T-helper 9 cell (primary cell): ENCODE data around the gene KIF1B.
A peak's percentile ranks its signal among the peaks of the same experiment; 100 is the strongest.

Experiments
- DNase-seq: peaks from one replicate; pipeline ENCODE4 v3.0.0-alpha.2; 2020

Gene KIF1B

DNA sequence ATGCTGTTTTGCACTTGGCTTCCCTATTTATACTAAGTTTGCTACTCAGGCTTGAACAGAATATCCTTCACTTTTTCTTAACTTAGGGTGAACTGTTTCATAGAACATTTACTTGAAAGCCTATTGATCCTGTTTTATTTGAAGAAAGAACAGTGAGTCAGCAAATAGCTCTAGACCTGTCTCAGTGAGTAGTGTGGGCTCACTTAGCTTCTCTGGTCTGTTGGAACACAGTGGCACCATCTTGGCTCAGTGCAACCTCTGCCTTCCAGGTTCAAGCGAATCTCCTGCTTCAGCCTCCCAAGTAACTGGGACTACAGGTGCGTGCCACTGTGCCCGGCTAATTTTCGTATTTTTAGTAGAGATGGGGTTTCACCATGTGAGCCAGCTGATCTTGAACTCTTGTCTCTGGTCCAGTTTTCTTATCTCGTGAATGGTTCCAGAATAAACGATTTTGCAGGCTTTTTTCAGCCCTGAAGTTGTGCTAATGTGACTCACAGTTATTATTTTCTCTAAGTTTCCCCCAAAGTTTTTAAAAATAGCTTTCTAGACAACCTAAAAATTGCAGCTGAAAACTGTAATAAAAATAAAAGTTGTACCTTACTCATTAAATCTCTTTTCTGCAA, 76.8 kb downstream of the KIF1B start:
- no peak for DNase-seq

DNA sequence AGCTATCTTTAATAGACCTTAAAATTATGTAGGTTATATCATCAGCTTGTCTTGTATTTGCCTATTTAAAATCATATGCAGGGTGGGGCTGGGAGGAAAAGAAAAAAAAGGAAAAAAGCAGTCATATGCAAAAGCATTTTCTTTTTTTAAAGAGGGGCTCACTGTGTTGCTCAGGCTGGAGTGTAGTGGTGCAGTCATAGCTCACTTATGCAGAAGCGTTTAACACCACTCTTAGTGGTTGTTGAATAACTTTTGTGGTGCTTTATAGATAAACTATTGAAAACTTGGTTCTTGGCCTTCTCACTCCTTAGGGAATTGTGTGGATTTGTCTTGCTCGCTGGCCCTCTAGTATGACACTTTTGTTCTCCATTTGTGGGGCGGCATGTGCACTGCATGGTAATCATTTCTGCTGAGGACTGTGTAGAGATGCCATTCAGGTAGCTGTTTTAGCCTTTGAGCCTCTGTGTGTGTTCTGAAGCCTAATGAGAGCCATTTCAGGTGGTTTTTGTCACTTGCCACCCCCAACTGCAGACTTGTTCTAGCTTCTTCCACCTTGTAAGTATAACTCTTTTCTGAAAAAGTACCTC, 77.8 kb downstream of the KIF1B start:
- DNase-seq, result no peak

DNA sequence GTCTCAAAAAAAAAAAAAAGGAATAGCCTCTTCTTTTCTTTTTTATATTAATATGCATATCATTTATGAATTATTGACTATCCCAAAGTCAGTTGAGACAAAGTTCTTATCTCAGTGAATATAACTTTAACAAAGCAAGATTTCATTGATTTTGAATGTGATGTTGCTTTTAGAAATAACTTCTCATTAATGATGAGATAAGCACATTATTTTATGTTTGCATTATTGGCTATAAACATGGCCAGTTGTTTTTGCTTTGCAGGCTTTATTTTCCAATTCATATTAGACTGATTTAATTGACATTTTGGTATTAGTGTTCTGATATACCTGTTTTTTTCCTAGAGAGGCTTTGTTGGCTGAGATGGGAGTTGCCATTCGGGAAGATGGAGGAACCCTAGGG, 81.3 kb downstream of the KIF1B start:
- no peak for DNase-seq

DNA sequence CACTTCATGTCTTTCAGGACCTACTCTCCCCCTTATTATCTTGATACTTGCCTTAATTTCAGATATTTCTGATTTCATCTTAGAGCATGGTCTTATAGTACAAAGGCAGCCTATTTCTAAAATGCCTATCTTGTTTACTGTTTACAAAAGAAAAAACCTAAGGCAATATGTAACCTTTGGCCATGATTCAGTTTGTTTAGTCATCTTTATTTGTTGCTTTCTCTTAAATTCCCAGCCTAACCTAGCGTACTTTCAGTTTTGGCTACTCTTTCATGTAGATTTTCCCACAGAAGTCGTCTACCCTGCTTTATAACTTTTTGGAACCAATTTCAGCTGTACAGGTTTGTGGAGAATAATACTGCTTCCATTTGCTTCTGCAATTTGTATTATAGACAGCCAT, 81.8 kb downstream of the KIF1B start:
- no peak for DNase-seq

DNA sequence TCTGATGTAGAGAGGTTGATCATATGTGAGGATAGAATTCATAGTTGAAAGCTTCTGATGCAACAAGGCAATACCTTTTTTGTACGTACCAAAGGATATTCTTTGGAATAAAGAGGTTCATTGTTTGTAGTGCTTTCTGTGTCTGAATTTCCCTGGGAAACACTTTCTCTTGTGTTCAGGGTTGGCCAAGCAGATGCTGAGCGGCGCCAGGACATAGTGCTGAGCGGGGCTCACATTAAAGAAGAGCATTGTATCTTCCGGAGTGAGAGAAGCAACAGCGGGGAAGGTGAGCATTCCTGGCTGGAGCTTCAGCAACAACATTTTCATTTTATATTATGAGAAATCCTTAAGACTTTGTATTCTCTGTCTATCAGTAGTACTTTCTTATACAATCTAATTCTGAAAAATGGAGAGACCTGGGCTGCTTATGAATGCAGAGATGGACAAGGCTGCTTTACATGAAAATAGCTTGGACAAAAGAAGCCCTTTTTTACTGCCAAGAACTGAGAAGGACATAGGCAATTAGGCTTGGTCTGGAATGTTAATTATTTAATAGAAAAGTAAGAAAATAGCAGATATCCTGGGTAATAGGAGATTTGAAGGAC, 85.2 kb downstream of the KIF1B start:
- DNase-seq, result no peak

DNA sequence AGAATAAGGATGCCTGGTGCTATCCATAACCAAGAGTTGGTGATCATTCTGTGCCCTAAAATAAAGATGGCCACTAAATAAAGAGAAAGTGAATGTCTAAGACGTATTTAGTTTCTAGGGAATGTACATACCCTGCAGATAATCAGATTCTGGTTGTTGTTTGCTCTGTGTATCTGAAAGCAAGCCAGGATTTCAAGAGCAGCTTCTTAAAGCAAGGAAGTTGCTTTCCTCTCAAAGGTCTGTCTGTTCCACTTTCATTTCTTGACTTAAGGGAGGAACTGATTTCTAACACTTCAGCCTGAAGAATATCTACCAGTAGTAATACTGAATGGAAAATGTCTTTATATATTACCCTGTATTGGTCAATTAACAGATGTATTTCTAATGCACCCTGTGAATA, 88.8 kb downstream of the KIF1B start:
- DNase-seq, result no peak

DNA sequence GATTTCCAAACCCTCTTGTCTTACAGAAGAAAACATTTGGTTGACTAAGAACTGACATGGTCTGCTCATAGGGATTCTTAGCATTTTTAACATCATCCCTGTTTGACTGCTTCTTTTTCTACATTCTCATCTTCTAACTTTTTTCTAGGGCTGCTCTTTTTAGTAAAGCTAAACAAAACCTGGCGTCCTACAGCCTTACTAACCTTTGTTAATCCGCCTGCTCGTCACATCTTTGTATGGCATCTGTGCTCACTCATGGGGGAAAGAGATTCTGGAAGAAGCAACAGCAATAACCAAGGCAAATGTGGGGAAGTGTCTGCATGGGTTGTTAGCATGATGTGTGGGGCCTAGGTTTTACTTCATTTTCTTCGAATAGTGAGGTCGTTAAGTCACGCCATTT, 92.0 kb downstream of the KIF1B start:
- no peak for DNase-seq

DNA sequence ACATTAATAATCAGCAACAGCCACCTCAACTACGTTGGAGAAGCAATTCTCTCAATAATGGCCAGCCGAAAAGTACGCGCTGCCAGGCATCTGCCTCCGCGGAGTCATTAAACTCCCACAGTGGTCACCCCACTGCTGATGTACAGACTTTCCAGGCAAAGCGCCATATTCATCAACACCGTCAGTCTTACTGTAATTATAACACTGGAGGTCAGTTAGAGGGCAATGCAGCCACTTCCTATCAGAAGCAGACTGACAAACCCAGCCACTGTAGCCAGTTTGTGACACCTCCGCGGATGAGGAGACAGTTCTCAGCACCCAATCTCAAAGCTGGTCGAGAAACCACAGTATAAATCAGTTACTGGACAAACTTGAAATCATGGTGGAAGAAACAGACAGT, 93.9 kb downstream of the KIF1B start:
- no peak for DNase-seq

DNA sequence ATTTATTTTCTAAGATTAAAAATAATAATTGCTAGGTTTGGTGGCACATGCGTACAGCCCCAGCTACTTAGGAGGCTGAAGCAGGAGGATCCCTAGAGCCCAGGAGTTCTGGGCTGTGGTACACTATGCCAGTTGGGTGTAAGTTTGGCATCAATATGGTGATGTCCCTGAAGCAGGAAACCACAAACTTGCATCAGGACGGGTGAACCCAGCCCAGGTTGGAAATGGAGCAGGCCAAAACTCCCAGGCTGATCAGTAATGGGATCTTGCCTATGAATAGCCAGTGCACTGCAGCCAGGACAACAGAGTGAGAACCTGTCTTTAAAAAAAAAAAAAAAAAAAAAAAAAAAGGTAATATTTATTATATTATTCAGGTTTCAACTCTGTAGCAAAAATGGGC, 96.1 kb downstream of the KIF1B start:
- no peak for DNase-seq

DNA sequence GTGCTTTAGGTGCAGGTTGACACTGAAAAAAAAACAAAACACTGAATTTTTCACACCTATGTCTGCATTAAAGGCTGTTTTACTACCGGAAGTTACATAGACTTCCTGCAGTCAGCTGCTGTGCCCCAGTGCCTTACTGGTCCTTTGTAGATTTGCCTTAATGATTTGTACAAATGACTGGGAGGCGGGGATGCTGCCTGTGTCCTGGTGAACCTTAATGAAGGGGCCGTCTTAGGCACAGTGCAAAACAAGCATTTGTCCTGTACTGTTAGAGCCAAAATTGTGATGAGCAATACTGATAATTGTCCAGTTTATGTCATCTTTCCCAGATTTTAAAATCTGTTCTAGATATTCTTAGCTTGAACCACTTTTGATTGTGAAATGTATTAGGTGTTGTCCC, 97.6 kb downstream of the KIF1B start:
- DNase-seq, result peak; percentile 23

DNA sequence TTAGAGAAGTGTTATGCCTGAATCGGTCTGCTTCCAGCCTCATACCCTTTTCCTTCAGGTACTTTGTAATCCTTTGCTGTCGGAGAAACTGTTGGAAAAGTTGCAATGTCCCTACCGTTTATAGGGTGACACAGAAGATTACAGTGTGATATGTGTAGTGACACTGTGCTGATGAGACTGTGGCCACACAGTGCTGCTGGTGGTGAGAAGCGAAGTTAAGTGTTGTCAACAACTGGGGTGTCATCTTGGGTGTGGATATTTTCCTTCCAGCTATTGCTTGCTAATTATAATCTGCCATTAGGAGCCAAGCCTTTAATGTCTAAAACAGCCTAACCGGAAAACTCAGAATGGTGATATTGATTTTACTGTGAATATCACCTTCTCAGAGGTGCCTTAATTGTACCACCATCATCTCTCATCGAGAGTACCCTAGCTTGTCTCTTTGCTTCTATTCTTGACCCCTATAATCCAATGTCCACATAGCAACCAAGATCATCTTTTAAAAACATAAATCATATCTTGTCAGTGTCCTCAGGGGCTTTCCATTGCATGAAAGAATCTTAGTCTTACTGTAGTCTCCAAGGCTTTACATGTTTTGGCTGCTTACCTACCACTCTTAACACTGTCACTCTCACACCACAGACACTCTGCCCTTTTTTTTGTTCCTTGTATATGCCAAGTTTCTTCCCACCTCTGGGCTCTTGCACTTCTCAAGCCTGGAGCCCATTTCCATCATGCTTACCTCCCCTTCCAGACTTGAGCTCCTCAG, 99.1 kb downstream of the KIF1B start:
- no peak for DNase-seq

DNA sequence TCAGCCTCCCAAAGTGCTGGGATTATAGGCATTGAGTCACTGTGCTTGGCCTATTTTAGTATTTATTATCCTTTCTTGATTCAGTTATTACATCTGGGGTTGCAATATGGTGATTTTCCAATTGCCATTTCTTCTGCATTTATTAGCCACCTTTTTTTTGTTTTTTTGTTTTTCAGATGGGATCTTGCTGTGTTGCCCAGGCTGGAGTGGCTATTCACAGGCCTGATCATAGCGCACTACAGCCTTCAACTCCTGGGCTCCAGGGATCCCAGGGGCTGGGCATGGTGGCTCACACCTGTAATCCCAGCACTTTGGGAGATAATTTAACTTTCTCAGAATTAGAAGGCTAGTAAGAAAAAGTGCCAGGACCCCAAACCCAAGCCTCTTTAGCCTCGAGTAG, 106.4 kb downstream of the KIF1B start:
- no peak for DNase-seq

DNA sequence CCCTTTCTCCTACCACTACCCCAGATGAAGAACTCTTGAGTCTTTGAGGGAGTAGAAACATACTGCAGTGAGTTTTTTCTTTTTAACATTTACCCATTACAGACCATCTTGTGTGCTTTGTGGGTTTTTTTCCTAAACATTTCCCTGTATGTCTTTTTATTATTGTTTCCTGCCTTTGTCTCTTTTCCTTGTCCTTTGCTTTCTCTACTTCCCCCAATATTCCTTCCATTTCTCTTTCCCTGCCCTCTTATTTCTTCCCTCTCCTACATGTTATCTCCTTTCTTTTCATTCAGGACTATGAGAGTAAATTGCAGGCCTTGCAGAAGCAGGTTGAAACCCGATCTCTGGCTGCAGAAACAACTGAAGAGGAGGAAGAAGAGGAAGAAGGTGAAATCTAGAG, 109.4 kb downstream of the KIF1B start:
- no peak for DNase-seq

DNA sequence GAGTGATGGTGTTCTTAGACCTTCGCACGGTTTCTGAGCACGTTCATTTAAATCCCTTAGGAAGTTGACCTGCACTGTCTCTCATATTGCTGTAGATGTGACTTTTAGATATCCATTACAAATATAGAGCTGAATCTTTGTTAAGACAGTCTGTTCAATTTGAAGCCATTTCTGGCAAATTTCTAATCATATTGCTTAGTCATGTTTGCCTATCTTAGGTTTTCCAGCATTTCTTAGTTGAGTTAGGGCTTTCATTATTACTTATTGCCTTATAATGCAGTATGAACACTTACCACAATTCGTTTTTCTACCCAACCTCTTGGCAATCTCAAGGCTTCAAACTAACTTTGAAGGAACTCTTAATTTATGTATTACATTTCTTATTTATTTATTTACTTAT, 110.0 kb downstream of the KIF1B start:
- no peak for DNase-seq

DNA sequence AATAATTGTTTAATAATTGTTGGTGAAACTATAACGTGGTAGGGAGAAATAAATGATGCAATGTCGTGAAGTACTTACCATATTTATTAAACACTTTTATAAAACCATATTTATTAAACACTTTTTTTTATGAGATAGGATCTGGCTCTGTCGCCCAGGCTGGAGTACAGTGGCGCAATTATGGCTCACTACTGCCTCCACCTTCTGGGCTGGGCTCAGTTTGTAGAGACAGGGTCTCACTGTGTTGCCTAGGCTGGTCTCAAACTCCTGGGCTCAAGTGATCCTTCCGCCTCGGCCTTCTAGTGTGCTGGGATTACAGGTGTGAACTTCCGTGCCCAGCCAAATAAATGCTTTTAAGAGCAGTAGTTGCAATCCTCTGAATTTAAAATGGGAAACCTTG, 112.5 kb downstream of the KIF1B start:
- DNase-seq, result no peak

DNA sequence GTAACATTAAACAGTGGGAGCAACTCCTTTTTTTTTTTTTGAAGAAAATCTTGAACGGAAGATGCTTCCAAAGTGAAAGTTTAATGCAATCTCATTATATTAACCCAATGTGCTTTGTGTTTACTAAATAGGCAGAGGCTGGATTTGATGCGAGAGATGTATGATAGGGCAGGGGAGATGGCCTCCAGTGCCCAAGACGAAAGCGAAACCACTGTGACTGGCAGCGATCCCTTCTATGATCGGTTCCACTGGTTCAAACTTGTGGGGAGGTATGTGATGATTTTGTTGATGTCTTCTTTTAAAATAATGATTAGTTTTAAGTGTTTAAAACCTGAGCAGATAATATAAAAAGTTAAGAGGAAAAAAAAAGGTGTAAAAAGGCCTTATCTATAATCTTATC, 114.3 kb downstream of the KIF1B start:
- DNase-seq, result no peak

DNA sequence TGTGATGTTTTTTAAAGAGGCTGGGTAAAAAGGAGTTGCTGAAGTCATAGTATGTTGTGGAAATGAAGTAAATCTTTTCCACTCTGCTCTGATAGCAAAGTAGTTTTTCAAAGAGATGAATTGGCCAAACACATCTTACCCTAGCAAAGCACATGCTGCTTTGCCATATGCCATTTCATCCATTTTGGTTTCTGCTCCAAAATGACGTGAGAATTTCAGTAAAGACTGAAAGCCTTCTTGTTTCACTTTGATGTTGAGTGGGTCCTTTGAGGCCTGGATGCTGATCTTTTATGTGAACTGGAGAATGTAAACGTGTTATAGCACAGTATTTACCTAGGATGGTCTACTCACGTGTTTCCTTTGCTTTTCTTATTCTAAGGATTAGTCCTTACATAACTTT, 115.2 kb downstream of the KIF1B start:
- no peak for DNase-seq

DNA sequence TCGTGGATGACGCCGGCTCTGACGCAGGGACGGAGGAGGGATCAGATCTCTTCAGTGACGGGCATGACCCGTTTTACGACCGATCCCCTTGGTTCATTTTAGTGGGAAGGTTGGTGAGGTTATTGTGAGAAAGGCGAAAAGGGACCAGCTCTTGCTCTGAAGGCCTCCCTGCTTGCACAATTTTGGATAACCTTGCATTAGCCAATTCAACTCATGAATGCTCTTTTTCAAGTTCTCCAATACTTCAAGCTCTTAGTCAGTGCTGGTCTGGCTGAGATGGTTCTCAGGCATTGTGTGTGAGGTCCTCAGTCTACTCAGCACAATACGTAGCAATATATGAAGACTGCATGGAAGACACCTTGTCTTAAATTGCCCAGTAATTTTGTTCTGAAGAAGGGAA, 115.9 kb downstream of the KIF1B start:
- DNase-seq, result no peak

DNA sequence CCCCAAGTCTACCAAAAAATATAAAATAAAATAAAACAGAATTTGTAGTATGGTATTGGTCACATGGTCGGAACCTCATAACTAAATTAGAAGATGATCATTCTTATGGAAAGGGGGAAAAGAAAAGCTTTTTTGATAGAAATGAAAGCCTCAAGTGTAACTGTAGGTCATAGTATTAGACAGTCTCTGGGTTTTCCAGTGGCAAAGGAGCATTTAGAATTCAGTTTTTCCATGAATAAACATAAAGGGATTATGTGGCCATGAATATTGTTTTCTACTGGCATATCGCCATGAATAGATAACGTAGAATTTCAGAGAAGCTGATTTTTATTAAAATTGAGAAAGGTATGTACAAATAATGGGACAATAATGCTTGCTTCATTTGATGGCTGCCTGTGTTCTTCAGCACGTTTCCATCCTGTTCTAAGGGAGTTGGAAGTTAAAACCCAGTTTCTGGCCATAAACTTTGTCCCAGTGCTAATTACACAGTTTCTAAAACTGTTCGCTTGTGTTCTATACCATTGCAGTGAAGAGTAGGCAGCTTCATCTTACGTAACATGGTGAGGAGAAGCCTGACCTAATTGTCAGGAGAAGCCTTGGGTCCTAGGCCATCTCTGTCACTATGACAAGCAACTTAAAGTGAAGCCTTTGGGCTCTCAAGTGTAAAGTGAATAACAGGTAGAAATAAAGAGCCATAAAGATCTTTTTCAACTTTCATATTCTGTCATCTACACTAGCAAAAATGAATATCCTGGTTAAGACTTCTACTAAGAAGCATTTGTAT, 118.0 kb downstream of the KIF1B start:
- no peak for DNase-seq

DNA sequence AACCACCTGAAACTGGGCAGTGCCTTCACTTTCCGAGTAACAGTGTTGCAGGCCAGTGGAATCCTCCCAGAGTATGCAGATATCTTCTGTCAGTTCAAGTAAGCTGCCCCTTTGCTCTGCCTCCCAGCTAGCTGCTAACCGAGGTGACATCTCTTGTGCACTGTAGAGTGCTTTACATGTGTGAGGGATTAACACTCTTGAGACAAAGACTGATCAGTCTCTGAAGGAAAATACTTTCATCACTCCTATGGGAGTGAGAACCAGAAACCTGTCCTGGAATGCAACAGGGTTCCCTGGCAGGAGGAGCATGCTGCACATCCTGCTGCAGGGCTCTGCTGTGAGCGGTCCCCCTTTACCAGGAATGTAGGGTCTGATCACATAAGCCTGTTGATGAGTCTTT, 127.1 kb downstream of the KIF1B start:
- DNase-seq, result no peak

DNA sequence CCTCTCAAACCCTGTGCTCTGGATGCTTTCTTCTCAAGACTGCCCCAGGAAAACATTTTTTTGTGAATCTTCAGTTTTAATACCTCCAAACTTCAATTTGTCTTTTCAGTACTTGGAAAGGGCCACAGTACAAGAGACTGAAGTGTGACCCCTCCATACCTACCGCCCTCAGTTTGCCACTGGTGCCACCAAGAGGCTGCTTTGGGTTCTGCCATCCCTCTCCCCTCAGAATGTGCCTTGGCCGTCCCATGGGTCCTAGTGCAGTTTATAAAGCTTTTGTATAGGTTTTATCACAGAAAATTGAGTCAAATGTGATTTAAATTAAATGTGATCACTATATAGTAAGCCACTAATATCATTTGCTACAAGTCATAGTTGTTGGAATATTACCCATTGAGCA, 127.7 kb downstream of the KIF1B start:
- peak; percentile 6 for DNase-seq

DNA sequence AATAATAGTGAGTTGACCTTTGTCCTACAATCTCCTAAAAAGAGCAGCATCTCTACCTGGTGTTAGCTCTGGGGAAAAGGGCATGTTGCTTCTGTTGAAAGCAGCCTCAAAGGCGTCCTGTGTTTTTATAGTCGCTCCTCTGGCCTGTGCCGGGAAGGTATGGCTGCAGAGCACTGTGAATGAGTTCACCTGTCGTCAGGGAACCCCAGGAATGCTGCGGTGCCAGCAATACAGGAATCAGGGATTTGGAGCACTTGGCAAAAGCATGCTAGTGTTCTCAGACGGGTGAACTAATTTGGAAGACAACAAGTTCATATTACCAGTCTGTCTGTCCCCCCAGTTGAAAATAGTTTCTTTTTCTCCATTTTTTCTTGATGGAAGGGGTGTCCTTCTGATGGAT, 128.2 kb downstream of the KIF1B start:
- no peak for DNase-seq

DNA sequence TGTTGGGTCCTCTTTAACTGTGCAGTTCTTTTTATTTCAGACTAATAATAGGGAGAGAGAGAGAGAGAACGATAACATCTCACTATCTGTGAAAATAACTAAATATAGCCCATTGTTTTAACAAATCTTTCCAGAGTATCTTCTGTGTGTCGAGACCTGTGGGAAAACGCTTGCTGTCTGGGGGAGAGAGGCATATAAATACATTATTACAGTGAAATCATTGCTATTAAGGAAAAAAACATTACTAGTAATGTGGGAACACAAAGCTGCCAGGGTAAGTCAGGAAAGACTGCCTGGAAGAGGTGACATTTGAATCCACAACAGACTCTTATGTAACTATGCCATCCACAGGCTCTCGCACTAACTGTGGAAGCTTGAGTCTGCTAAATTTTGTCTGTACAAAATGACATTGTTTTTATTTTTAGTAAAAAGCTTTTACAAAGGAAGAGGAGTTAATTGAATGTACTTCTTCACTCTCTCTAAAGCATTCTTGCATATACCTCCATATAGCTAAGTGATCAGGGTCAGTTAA, 128.7 kb downstream of the KIF1B start:
- no peak for DNase-seq
